ENCODE results near the gene GPS1. TPM values are rescaled to one million over a fixed set of nuclear protein-coding genes. Genes with fewer than 3 reads are reported as not detected.

Gene GPS1
- total RNA-seq, 2 donors from 2014 or later = 112 to 114 TPM

DNA sequence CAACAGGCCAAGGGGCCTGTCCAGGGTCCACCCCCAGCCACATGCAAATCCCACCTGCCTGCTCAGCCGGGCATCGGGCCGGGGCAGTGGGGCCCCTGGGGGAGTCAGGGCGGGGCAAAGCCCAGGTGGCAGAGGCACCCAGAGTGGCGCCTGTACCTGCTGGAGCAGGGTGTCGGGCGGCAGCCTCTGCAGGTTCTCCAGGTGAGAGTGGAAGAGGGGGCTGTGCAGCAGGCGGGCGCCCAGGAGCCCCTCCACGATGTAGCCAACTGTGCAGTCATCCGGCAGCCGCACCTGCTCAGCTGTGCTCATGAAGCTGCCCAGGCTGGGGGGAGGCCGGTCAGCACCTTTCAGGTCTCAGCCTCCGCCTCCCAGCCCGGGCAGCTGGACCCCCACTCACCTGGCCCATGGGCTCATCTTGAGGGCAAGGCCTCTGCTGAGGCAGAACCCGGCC lies 2.2 kb upstream of the GPS1 start:
- Mint-ChIP-seq H3K4me3 (no peak overlapping the region), H3K27ac (no peak overlapping the region), H3K4me1 (ENCODE audit: low read depth in 2 of 2) (peaks cover 3 to 9% of the 10 kb centered on the region in 2 donors), H3K36me3 (no peaks in the 10 kb centered on the region), H3K9me3 (no peaks in the 10 kb centered on the region), H3K27me3 (no peaks in the 10 kb centered on the region)
- ATAC-seq (no peak), DNase-seq (ENCODE audit: low spot score) (no peak)

DNA sequence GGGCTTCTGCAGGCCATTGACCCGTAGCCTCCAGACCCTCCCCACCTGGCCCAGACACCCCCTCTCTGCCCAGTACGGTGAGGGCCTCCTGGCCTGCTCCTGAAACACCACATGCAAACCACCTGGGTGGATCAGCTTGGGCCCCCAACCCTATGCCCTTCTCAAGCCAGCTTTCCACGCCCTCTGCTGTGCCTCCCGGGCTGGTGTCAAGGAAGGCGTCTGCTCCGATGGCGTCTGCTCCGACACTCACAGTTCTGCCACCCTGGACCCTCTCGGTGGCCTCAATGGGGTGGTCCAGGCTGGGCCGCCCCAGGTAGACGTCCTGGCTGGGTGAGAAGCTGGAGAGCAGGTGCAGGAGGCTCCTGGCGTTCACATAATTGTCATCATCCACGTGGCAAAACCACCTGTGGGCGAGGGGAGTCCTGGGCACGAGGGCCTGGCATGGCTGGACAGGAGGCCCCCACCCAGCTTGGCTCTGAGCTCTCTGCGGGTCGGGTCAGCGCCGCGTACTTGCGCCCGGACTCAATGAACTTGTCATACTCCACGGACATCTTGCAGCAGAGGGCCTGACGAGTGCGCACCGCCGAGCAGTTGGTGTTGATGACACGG lies 1.4 kb upstream of the GPS1 start:
- H3K9me3 Mint-ChIP-seq = no peaks in the 10 kb centered on the region
- H3K4me3 Mint-ChIP-seq = peak overlapping the region; percentile 80
- no peaks in the 10 kb centered on the region for H3K27me3 Mint-ChIP-seq
- DNase-seq (ENCODE audit: low spot score) (no peak), ATAC-seq (no peak)
- peak overlapping the region; percentile 33 to 82 for H3K27ac Mint-ChIP-seq
- H3K36me3 Mint-ChIP-seq = no peaks in the 10 kb centered on the region
- peaks cover 3 to 9% of the 10 kb centered on the region in 2 donors for H3K4me1 Mint-ChIP-seq (ENCODE audit: low read depth in 2 of 2)

DNA sequence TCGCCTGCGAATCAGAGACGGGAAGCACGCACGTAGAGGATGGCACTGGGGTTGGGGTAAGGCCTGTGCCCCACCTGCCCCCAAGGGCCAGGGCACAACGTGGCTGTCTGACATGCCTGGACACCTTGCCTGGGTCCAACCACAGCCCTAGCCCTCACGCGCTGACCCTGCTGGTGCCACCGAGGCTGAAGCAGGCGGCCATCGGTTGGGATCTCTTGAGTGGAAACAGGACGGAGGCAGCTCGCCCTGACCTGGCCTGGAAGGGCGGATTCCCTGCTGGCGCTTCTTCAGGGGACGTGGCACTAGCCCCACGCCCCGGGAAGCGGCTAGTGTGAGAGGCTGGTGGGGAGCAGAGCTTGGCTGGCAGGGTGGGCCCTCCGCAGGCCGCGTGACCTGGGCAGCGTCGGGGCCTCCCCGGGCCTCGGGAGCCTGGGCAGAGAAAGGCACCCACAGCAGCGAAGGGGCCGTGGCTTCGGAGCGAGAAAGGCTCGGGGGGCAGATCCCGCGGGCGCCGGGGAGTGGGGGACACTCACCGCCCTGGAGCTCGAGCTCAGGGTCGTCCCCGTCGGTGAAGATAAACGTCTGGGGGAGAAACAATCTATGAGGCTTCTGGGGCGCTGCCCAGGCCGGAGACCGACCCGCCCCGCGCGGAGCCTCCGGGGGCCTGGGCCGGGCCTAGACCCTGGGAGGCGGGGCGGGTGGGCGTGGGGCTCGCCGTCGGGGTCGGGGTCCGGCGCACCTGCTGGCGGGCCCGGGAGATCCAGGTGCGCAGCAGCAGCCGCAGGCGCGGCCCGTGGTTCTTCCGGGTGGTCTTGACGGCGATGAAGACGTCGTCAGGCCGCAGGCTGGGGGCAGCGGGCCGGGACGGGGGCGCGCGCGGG lies 697 bp upstream of the GPS1 start:
- Mint-ChIP-seq H3K4me3 (peak overlapping the region; percentile 80), H3K27me3 (no peaks in the 10 kb centered on the region), H3K36me3 (no peaks in the 10 kb centered on the region), H3K4me1 (ENCODE audit: low read depth in 2 of 2) (peaks cover 3 to 9% of the 10 kb centered on the region in 2 donors), H3K27ac (peak overlapping the region; percentile 33 to 82), H3K9me3 (no peaks in the 10 kb centered on the region)
- ATAC-seq = peak; percentile 2 to 7
- DNase-seq (ENCODE audit: low spot score) = no peak

DNA sequence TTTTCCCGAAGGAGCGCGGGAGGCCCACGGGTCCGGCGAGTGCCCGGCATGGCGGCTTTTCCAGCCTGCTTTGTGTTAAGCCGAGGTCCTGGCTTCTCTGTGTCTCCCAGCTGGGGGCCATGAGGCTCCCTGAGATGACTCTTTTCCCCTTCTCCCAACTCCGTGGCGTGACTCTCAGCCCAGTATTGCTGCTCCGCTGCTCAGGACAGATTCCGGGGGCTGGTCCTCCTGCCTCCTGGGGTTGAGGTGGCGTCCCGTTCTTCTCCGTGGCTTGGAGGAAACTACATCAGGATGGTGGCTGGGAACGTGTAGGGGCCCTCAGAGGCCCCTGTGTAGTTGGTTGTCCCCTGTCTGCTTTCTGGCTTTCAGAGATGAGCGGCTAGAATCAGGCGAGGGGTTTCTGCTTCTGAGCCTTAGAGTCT lies 951 bp downstream of the GPS1 start:
- H3K27ac Mint-ChIP-seq = peak overlapping the region in 1 of 2 donors; percentile 56
- DNase-seq (ENCODE audit: low spot score) = no peak
- ATAC-seq = no peak
- H3K4me1 Mint-ChIP-seq (ENCODE audit: low read depth in 2 of 2) = peaks cover 3 to 5% of the 10 kb centered on the region in 2 donors
- no peaks in the 10 kb centered on the region for H3K36me3 Mint-ChIP-seq
- H3K27me3 Mint-ChIP-seq = no peaks in the 10 kb centered on the region
- peak overlapping the region; percentile 81 for H3K4me3 Mint-ChIP-seq
- H3K9me3 Mint-ChIP-seq = no peaks in the 10 kb centered on the region

DNA sequence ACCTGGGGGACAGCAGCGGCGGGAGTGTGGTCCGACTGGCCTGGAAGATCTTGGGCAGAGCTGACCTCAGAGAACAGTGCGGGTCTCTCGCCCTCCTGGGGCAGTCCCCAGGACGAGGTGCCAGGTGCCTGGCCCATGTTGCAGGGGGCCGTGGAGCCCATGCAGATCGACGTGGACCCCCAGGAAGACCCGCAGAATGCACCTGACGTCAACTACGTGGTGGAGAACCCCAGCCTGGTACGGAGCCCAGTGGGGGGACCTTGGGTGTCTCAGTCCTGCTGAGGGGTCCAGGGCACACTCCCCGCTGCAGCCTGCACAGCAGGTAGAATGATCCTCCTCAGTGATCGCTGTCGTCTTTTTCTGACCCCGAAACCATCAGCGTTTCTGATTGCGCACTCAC lies 1.4 kb downstream of the GPS1 start:
- Mint-ChIP-seq H3K4me1 (ENCODE audit: low read depth in 2 of 2) (peaks cover 3 to 4% of the 10 kb centered on the region in 2 donors), H3K9me3 (no peaks in the 10 kb centered on the region), H3K27me3 (no peaks in the 10 kb centered on the region), H3K4me3 (peak overlapping the region; percentile 81), H3K27ac (peak overlapping the region in 1 of 2 donors; percentile 56), H3K36me3 (no peaks in the 10 kb centered on the region)
- ATAC-seq = no peak
- no peak for DNase-seq (ENCODE audit: low spot score)

DNA sequence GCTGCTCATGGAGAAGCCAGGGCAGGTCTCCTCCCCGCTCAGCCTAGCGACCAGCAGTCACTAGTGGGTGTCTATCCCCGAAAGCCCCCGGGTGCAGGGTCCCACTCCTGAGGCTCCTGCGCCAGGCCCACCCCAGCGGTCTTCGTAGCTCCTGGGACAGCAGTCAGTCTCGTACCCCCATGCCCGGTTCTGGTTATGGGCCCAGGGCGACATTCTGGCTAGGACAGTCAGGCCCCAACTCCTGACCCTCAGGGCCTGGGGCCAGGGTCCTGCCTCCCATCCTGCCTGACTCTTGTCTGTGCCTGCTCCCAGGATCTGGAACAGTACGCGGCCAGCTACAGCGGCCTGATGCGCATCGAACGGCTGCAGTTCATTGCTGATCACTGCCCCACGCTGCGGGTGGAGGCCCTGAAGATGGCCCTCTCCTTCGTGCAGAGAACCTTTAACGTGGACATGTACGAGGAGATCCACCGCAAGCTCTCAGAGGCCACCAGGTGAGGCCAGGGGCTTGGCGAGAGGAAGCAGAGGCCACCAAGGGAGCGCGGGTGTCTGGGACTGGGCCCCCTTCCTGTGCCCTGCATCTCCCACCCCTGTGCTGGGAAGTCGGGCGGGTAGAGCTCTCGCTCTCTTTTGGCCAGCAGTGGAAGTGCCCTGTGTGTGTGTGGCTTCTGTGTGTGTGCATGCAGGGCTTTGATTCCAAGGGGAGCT lies 2.0 kb downstream of the GPS1 start:
- Mint-ChIP-seq H3K4me3 (peak overlapping the region; percentile 81), H3K4me1 (ENCODE audit: low read depth in 2 of 2) (peaks cover 3 to 4% of the 10 kb centered on the region in 2 donors), H3K27me3 (no peaks in the 10 kb centered on the region), H3K36me3 (no peaks in the 10 kb centered on the region), H3K9me3 (no peaks in the 10 kb centered on the region), H3K27ac (no peak overlapping the region)
- DNase-seq (ENCODE audit: low spot score) (no peak), ATAC-seq (no peak)

DNA sequence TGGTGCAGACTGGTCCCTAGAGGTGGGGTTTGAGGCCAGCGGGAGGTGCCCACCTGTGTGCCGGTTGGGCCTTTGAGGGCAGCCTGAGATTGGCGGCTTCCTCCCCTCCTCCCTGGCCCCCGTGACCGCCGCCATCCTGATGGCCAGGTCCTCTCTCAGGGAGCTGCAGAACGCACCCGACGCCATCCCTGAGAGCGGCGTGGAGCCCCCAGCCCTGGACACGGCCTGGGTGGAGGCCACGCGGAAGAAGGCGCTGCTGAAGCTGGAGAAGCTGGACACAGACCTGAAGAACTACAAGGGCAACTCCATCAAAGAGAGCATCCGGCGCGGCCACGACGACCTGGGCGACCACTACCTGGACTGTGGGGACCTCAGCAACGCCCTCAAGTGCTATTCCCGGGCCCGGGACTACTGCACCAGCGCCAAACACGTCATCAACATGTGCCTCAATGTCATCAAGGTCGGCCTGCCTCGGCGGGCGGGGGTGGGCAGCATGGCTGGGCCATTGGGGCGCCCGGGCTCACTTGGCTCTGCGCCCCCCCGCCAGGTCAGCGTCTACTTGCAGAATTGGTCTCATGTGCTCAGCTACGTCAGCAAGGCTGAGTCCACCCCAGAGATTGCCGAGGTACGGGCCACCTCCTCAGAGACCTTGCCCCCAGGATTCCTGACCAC lies 2.8 kb downstream of the GPS1 start:
- Mint-ChIP-seq H3K4me1 (ENCODE audit: low read depth in 2 of 2) (peaks cover 3 to 4% of the 10 kb centered on the region in 2 donors), H3K27me3 (no peaks in the 10 kb centered on the region), H3K36me3 (no peaks in the 10 kb centered on the region), H3K9me3 (no peaks in the 10 kb centered on the region), H3K4me3 (peak overlapping the region; percentile 81), H3K27ac (no peak overlapping the region)
- ATAC-seq (no peak), DNase-seq (ENCODE audit: low spot score) (no peak)

DNA sequence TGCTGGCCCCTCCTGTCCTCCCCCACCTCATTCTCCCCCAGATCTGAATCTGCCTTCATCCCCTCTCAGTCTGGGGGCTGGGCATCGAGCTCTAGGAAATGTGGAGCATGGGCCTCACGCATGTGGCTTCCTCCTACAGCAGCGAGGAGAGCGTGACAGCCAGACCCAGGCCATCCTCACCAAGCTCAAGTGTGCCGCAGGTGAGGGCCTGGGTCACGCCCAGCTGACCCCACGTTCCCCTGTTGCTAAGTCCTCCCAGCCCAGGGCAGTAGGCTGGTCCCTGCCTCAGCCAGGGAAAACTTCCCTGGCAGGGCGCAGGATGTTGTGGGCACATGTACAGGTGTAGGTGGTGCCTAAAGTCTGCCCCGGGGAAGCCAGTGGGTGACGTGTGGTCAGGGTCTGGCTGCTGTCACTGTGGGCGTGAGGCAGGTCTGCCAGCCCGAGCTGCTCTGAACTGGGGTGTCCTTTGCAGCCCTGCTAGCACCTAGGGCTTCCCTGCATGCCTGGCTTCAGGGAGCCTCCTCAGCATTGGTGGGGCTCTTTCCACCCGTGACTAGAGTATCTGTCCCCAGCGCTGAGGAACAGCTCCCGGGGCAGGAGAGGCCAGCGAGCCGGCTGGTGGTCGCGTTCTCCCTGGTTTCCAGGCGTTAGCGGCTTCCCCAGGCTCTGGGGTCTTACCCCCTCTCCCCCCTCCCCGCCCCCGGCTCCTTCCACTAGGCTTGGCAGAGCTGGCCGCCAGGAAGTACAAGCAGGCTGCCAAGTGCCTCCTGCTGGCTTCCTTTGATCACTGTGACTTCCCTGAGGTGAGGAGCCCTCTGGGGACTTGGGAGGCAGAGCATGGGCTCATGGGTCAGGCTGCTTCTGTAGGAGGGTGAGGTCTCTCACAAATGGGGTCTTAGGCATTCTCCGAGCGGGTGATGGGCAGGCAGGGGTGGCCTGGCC lies 3.6 kb downstream of the GPS1 start:
- DNase-seq (ENCODE audit: low spot score) (no peak), ATAC-seq (no peak)
- no peaks in the 10 kb centered on the region for H3K27me3 Mint-ChIP-seq
- peaks cover 3 to 7% of the 10 kb centered on the region in 2 donors for H3K4me1 Mint-ChIP-seq (ENCODE audit: low read depth in 2 of 2)
- no peaks in the 10 kb centered on the region for H3K9me3 Mint-ChIP-seq
- H3K36me3 Mint-ChIP-seq = no peaks in the 10 kb centered on the region
- H3K27ac Mint-ChIP-seq = no peak overlapping the region
- H3K4me3 Mint-ChIP-seq = no peak overlapping the region

DNA sequence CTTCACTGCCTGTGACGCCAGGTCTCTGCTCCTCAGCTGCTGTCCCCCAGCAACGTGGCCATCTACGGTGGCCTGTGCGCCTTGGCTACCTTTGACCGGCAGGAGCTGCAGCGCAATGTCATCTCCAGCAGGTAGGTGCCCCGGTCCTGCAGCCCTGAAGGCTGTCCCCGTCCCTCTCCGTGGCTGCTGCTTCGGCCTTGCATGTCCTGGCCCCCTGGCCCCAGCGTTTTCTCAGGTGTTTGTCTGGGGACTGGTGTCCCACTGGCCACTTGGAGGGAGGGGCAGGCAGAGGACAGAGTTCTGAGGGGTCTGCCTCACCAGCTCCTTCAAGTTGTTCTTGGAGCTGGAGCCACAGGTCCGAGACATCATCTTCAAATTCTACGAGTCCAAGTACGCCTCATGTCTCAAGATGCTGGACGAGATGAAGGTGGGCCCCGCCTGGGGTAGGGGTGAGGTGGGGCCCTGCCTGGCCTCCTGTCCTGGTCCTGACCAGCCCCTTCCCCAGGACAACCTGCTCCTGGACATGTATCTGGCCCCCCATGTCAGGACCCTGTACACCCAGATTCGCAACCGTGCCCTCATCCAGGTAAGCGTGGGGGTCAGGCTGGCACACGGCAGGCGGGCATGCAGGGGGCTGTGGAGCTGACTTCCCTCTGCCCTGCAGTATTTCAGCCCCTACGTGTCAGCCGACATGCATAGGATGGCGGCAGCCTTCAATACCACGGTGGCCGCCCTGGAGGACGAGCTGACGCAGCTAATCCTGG lies 4.4 kb downstream of the GPS1 start:
- Mint-ChIP-seq H3K4me3 (no peak overlapping the region), H3K27me3 (no peaks in the 10 kb centered on the region), H3K4me1 (ENCODE audit: low read depth in 2 of 2) (peaks cover 0 to 3% of the 10 kb centered on the region in 2 donors), H3K9me3 (no peaks in the 10 kb centered on the region), H3K27ac (no peak overlapping the region), H3K36me3 (no peaks in the 10 kb centered on the region)
- no peak for DNase-seq (ENCODE audit: low spot score)
- ATAC-seq = no peak

DNA sequence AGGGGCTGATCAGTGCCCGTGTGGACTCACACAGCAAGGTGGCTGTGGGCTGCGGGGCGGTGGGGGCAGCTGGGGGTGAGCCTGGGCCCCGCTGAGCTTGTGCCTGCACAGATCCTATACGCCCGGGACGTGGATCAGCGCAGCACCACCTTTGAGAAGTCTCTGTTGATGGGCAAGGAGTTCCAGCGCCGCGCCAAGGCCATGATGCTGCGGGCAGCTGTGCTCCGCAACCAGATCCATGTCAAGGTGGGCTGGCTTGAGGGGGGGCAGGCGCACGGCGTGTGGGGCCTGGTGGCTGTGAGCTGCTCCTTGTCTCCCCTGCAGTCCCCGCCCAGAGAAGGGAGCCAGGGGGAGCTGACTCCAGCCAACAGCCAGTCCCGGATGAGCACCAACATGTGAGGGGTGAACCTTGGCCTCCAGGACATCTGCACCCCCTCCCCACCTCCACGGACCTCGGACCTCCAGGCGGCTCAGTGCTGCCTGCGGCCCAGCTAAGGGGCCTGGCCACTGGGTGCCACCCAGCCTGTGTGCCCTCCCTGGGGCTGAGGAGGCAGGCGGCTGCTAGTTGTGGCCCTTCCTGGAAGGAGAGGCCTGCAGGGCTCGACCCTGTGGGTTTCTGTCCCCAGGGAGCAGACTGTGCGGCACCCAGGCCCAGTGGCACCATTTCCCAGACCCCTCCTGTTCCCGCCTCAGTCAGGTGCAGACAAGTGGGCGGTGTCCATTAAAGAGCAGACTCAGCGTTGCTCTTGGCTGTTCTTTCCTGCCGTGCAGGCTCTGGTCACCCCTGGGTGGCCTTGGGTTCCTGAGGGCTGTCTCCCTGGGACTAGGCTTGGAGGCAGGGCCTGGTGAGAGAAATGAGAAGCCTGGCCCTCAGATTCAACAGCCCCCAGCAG lies 5.3 kb downstream of the GPS1 start:
- H3K27ac Mint-ChIP-seq = no peak overlapping the region
- no peaks in the 10 kb centered on the region for H3K9me3 Mint-ChIP-seq
- DNase-seq (ENCODE audit: low spot score) (no peak), ATAC-seq (no peak)
- H3K4me3 Mint-ChIP-seq = no peak overlapping the region
- H3K27me3 Mint-ChIP-seq = no peaks in the 10 kb centered on the region
- H3K36me3 Mint-ChIP-seq = no peaks in the 10 kb centered on the region
- H3K4me1 Mint-ChIP-seq (ENCODE audit: low read depth in 2 of 2) = peaks cover 0 to 3% of the 10 kb centered on the region in 2 donors

DNA sequence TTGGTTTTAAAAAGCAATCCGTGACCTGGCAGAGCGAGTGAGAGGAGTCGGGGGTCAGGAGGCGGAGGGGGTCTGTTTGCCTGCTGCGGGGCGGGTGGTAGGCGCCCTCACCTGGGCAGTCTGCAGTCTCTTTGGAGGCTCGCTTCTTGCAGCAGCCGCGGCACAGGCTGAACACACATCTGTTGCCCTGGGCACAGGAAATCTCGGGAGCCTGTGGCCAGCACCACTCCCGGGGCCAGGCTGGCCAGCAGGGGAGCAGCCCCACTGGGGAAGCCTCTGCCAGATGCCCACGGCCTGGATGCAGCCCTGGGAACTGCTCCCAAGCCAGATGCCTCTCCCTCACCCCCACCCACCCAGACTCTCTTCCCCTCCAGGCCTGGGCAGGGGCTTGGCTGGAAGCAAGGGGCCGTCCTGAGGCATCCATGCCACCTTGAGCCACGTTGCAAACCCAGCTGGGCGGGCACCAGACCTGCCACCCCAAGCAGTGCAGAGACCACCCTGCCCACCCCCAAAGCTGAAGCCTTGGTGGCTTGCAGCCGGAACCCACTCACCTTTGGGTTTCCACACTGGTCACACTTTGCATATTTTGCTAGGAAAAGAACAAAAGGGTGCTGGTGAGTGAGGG lies 6.6 kb downstream of the GPS1 start:
- H3K27ac Mint-ChIP-seq = no peak overlapping the region
- H3K27me3 Mint-ChIP-seq = no peaks in the 10 kb centered on the region
- no peak overlapping the region for H3K4me3 Mint-ChIP-seq
- H3K4me1 Mint-ChIP-seq (ENCODE audit: low read depth in 2 of 2) = peaks cover 0 to 3% of the 10 kb centered on the region in 2 donors
- DNase-seq (ENCODE audit: low spot score) = no peak
- no peak for ATAC-seq
- no peaks in the 10 kb centered on the region for H3K36me3 Mint-ChIP-seq
- no peaks in the 10 kb centered on the region for H3K9me3 Mint-ChIP-seq
